ENCODE data around the gene GIPR.
"Not testable (repeated sequence)": the region's sequence is repeated elsewhere in the genome, so short reads cannot be mapped to it uniquely, and the experiment has no call there.

GIPR gene

DNA sequence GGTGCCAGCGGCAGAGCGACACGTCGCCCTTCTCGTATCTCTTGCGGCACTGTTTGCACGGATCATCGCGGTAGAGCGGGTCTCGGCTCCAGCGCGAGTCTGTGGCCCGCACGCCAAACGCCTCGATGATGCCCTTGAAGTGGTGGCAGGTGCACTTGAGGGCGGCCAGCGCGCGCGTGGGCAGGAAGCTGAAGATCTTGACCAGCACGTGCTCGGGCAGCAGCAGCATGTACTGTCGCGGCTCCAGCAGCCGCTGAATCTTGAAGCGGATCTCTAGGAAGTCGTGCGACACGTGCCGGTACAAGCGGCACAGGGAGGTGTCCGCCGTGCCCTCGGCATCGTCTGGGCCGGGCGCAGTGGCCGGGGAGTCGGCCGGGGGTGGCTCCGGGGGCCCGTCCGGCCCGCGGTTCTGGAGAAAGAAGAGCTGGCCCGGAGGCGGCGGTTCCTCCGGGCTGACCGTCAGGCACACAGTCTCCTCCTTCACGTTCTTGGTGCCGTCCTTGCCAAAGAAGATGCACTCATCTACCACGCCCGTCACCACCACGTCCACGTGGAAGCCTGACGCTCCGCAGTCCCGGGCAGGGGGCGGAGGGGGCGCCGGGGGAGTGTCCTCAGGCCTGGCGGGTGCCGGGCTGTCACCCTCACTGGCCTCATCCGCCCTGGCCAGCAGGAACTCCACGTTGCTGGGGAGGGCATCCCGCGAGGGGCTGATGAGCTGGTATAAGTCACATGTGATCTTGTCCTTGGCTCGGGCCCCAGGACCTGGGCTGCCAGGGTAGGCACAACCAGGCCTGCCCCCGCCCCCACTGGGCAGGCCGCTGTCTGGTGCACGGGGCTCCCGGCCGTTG is 44.1 kb downstream of the GIPR start:
- H3K27ac ChIP-seq (ENCODE audit: low read depth, low read length): peak overlapping the region; percentile 60
- H3K4me3 ChIP-seq (ENCODE audit: low read depth in 1 of 5, low read length in 5 of 5): no peak overlapping the region
- peaks cover 0 to 19% (median 16%) of the 10 kb centered on the region in 5 donors for H3K36me3 ChIP-seq (ENCODE audit: control insufficient read depth in 5 of 5, insufficient read depth in 5 of 5, low read length in 5 of 5)
- H3K27me3 ChIP-seq (ENCODE audit: control insufficient read depth in 5 of 5, insufficient read depth in 4 of 5, low read length in 5 of 5): no peaks in the 10 kb centered on the region
- no peak overlapping the region for H3K9ac ChIP-seq (ENCODE audit: low read length in 5 of 5)
- peaks cover 2 to 23% (median 21%) of the 10 kb centered on the region in 5 donors for H3K4me1 ChIP-seq (ENCODE audit: control insufficient read depth in 5 of 5, insufficient read depth in 5 of 5, low read length in 5 of 5)
- H3K9me3 ChIP-seq (ENCODE audit: control insufficient read depth in 5 of 5, low read length in 5 of 5): no peaks in the 10 kb centered on the region

- Histone ChIP-seq H3K27me3 (ENCODE audit: control insufficient read depth in 5 of 5, insufficient read depth in 4 of 5, low read length in 5 of 5) (no peaks in the 10 kb centered on the region), H3K36me3 (ENCODE audit: control insufficient read depth in 5 of 5, insufficient read depth in 5 of 5, low read length in 5 of 5) (peaks cover 0 to 19% (median 16%) of the 10 kb centered on the region in 5 donors), H3K27ac (ENCODE audit: low read depth, low read length) (no peak overlapping the region), H3K4me3 (ENCODE audit: low read depth in 1 of 5, low read length in 5 of 5) (no peak overlapping the region), H3K4me1 (ENCODE audit: control insufficient read depth in 5 of 5, insufficient read depth in 5 of 5, low read length in 5 of 5) (peaks cover 6 to 21% (median 17%) of the 10 kb centered on the region in 5 donors), H3K9ac (ENCODE audit: low read length in 5 of 5) (no peak overlapping the region), H3K9me3 (ENCODE audit: control insufficient read depth in 5 of 5, low read length in 5 of 5) (no peaks in the 10 kb centered on the region)
Observed at GRCh38 chr19:45712699-45713067, 44.7 kb downstream of the GIPR start.

GRCh38 chr19:45713141-45713540 is 45.1 kb downstream of the GIPR start:
- Histone ChIP-seq H3K4me3 (ENCODE audit: low read depth in 1 of 5, low read length in 5 of 5) (no peak overlapping the region), H3K4me1 (ENCODE audit: control insufficient read depth in 5 of 5, insufficient read depth in 5 of 5, low read length in 5 of 5) (peaks cover 10 to 26% (median 22%) of the 10 kb centered on the region in 5 donors), H3K36me3 (ENCODE audit: control insufficient read depth in 5 of 5, insufficient read depth in 5 of 5, low read length in 5 of 5) (peaks cover 0 to 19% (median 16%) of the 10 kb centered on the region in 5 donors), H3K27ac (ENCODE audit: low read depth, low read length) (no peak overlapping the region), H3K27me3 (ENCODE audit: control insufficient read depth in 5 of 5, insufficient read depth in 4 of 5, low read length in 5 of 5) (no peaks in the 10 kb centered on the region), H3K9ac (ENCODE audit: low read length in 5 of 5) (no peak overlapping the region), H3K9me3 (ENCODE audit: control insufficient read depth in 5 of 5, low read length in 5 of 5) (no peaks in the 10 kb centered on the region)

GRCh38 chr19:45715139-45715538 is 47.1 kb downstream of the GIPR start:
- Histone ChIP-seq H3K4me1 (ENCODE audit: control insufficient read depth in 5 of 5, insufficient read depth in 5 of 5, low read length in 5 of 5) (peaks cover 10 to 31% (median 25%) of the 10 kb centered on the region in 5 donors), H3K27ac (ENCODE audit: low read depth, low read length) (no peak overlapping the region), H3K4me3 (ENCODE audit: low read depth in 1 of 5, low read length in 5 of 5) (no peak overlapping the region), H3K36me3 (ENCODE audit: control insufficient read depth in 5 of 5, insufficient read depth in 5 of 5, low read length in 5 of 5) (peaks cover 0 to 19% (median 16%) of the 10 kb centered on the region in 5 donors), H3K27me3 (ENCODE audit: control insufficient read depth in 5 of 5, insufficient read depth in 4 of 5, low read length in 5 of 5) (no peaks in the 10 kb centered on the region), H3K9ac (ENCODE audit: low read length in 5 of 5) (no peak overlapping the region), H3K9me3 (ENCODE audit: control insufficient read depth in 5 of 5, low read length in 5 of 5) (no peaks in the 10 kb centered on the region)

- H3K9ac ChIP-seq (ENCODE audit: low read length in 5 of 5): peak overlapping the region; percentile 73 to 92 (median 88)
- H3K9me3 ChIP-seq (ENCODE audit: control insufficient read depth in 5 of 5, low read length in 5 of 5): no peaks in the 10 kb centered on the region
- peak overlapping the region; percentile 70 to 94 (median 84) for H3K4me3 ChIP-seq (ENCODE audit: low read depth in 1 of 5, low read length in 5 of 5)
- H3K4me1 ChIP-seq (ENCODE audit: control insufficient read depth in 5 of 5, insufficient read depth in 5 of 5, low read length in 5 of 5): peaks cover 10 to 31% (median 26%) of the 10 kb centered on the region in 5 donors
- H3K27me3 ChIP-seq (ENCODE audit: control insufficient read depth in 5 of 5, insufficient read depth in 4 of 5, low read length in 5 of 5): no peaks in the 10 kb centered on the region
- H3K36me3 ChIP-seq (ENCODE audit: control insufficient read depth in 5 of 5, insufficient read depth in 5 of 5, low read length in 5 of 5): peaks cover 0 to 19% (median 16%) of the 10 kb centered on the region in 5 donors
- peak overlapping the region; percentile 83 for H3K27ac ChIP-seq (ENCODE audit: low read depth, low read length)
Observed at GRCh38 chr19:45716359-45717130, 48.5 kb downstream of the GIPR start.

DNA sequence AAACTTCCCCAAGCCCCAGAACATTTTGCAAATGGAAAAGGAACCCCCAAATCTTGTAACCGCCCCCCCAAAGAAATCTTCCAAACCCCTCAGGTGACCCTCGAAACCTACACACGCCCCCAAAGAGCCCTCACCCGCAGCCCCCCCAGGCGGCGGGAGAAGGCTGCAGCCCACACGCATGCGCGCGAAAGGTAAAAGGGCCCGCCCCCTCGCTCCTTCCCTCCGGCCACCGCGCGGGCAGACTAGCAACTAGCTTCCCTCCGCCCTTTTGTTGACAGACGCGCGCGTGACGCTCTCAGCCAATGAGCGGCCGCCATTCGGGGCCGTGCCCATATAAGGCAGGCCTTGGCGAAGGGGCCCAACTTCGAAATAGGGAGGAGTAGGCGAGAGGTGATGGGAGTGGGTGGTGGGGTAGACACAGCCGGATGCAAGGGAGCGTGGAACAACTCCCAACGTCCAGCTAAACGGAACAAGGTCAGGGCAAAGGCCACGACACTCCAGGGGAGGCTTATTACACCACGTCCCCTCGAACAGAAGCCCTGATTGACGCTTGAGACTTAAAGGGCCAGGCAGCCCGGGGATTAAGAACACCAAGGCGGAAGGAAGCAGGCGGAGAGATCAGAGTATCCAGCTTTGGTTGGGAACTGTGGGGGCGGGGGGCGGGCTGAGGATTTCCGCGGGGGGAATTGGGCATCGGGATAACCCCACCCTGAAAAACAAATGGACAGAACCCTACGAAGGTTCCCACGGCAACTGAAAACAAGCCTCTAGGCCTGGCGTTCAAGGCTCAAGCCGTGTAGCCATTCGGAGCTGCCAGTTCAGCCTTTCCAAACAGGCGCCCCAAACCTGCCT is 49.3 kb downstream of the GIPR start:
- H3K27ac ChIP-seq (ENCODE audit: low read depth, low read length): peak overlapping the region; percentile 86
- H3K27me3 ChIP-seq (ENCODE audit: control insufficient read depth in 5 of 5, insufficient read depth in 4 of 5, low read length in 5 of 5): no peaks in the 10 kb centered on the region
- H3K4me1 ChIP-seq (ENCODE audit: control insufficient read depth in 5 of 5, insufficient read depth in 5 of 5, low read length in 5 of 5): peaks cover 10 to 31% (median 26%) of the 10 kb centered on the region in 5 donors
- peaks cover 0 to 11% (median 8%) of the 10 kb centered on the region in 5 donors for H3K36me3 ChIP-seq (ENCODE audit: control insufficient read depth in 5 of 5, insufficient read depth in 5 of 5, low read length in 5 of 5)
- H3K9ac ChIP-seq (ENCODE audit: low read length in 5 of 5): peak overlapping the region; percentile 81 to 92 (median 88)
- peak overlapping the region; percentile 70 to 94 (median 84) for H3K4me3 ChIP-seq (ENCODE audit: low read depth in 1 of 5, low read length in 5 of 5)
- no peaks in the 10 kb centered on the region for H3K9me3 ChIP-seq (ENCODE audit: control insufficient read depth in 5 of 5, low read length in 5 of 5)

DNA sequence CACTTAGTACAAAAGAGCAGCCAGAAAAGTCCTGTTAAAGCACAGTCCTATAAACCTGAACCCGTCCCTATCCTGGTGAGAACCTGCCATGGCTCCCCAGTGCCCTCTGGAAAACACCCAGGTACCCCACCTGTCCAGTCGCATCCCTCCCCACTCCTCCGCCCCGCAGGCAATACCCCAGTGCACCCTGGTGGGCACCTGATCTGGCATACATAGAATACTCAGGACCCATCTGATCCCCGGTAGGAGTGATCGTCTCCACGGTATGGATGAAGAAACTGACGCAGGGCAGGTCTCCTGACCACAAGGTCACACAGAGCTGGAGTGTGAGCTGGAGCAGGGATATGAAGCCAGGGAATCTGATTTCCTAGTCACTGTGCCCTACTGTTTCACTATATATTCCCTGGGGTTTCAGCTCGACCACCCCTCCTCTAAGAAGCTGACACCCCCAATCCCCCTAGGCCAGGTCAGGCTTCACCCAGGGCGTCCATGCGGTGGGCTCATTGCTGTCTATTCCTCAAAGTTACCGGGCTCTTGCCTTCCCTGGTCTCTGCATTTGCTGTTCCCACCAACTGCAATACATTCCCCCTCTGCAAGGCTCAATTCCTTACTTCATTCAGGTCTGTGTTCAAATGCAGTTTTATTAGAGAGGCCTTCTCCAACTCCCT is 50.1 kb downstream of the GIPR start:
- H3K4me3 ChIP-seq (ENCODE audit: low read depth in 1 of 5, low read length in 5 of 5): peak overlapping the region; percentile 55 to 87 (median 70)
- peaks cover 0 to 6% (median 2%) of the 10 kb centered on the region in 5 donors for H3K36me3 ChIP-seq (ENCODE audit: control insufficient read depth in 5 of 5, insufficient read depth in 5 of 5, low read length in 5 of 5)
- peaks cover 10 to 31% (median 26%) of the 10 kb centered on the region in 5 donors for H3K4me1 ChIP-seq (ENCODE audit: control insufficient read depth in 5 of 5, insufficient read depth in 5 of 5, low read length in 5 of 5)
- no peaks in the 10 kb centered on the region for H3K27me3 ChIP-seq (ENCODE audit: control insufficient read depth in 5 of 5, insufficient read depth in 4 of 5, low read length in 5 of 5)
- H3K9me3 ChIP-seq (ENCODE audit: control insufficient read depth in 5 of 5, low read length in 5 of 5): no peaks in the 10 kb centered on the region
- H3K9ac ChIP-seq (ENCODE audit: low read length in 5 of 5): peak overlapping the region; percentile 30 to 84 (median 74)
- H3K27ac ChIP-seq (ENCODE audit: low read depth, low read length): peak overlapping the region; percentile 86

DNA sequence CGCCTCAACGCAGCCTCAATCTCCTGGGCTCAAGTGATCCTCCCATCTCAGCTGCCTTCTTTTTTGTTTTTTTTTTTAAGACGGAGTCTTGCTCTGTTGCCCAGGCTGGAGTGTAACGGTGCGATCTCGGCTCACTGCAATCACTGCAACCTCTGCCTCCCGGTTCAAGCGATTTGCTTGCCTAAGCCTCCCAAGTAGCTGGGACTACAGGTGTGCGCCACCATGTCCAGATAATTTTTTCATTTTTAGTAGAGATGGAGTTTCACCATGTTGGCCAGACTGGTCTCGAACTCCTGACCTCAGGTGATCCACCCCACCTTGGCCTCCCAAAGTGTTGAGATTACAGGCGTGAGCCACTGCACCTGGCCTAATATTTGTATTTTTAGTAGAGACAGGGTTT is 52.0 kb downstream of the GIPR start:
- H3K9me3 ChIP-seq (ENCODE audit: control insufficient read depth in 5 of 5, low read length in 5 of 5); H3K4me3 ChIP-seq (ENCODE audit: low read depth in 1 of 5, low read length in 5 of 5); H3K27ac ChIP-seq (ENCODE audit: low read depth, low read length); H3K36me3 ChIP-seq (ENCODE audit: control insufficient read depth in 5 of 5, insufficient read depth in 5 of 5, low read length in 5 of 5); H3K27me3 ChIP-seq (ENCODE audit: control insufficient read depth in 5 of 5, insufficient read depth in 4 of 5, low read length in 5 of 5); H3K9ac ChIP-seq (ENCODE audit: low read length in 5 of 5): not testable (repeated sequence)
- peaks cover 10 to 31% (median 26%) of the 10 kb centered on the region in 5 donors for H3K4me1 ChIP-seq (ENCODE audit: control insufficient read depth in 5 of 5, insufficient read depth in 5 of 5, low read length in 5 of 5)

GRCh38 chr19:45728683-45729082 is 60.7 kb downstream of the GIPR start:
- H3K27ac ChIP-seq (ENCODE audit: low read depth, low read length): not testable (repeated sequence)

More at GRCh38 chr19:45728683-45729082, 60.7 kb downstream of the GIPR start:
- peaks cover 7 to 22% (median 16%) of the 10 kb centered on the region in 5 donors for H3K4me1 ChIP-seq (ENCODE audit: control insufficient read depth in 5 of 5, insufficient read depth in 5 of 5, low read length in 5 of 5)
- not testable (repeated sequence) for H3K4me3 ChIP-seq (ENCODE audit: low read depth in 1 of 5, low read length in 5 of 5); H3K9me3 ChIP-seq (ENCODE audit: control insufficient read depth in 5 of 5, low read length in 5 of 5); H3K9ac ChIP-seq (ENCODE audit: low read length in 5 of 5); H3K27me3 ChIP-seq (ENCODE audit: control insufficient read depth in 5 of 5, insufficient read depth in 4 of 5, low read length in 5 of 5); H3K36me3 ChIP-seq (ENCODE audit: control insufficient read depth in 5 of 5, insufficient read depth in 5 of 5, low read length in 5 of 5)

Measured in subcutaneous abdominal adipose tissue (tissue), 5 donors.